Breast epithelium (tissue), 3 donors: ENCODE results near the gene POLR2E.

Experiments used
- POLR2A ChIP-seq: fragments of 450-650 bp; IDR thresholded peaks from one replicate; pipeline ENCODE4 v1.6.1; 2016; ENCODE audit warnings: antibody characterized with exemption, mild to moderate bottlenecking, moderate library complexity
- POLR2AphosphoS5 ChIP-seq, 3 donors: sonication (generic); formaldehyde crosslinking; IDR thresholded peaks; one replicate each; pipeline ENCODE4 v1.6.1; 2017; ENCODE audit warnings: antibody characterized with exemption in 3 of 3
- TF ChIP-seq, protein P1 (sequence below), 3 donors: fragments of 450-650 bp; IDR thresholded peaks; one replicate each; pipeline ENCODE4 v1.5.1; 2016 to 2017; ENCODE audit warnings: antibody characterized with exemption in 3 of 3, mild to moderate bottlenecking in 3 of 3, moderate library complexity in 3 of 3

DNA sequence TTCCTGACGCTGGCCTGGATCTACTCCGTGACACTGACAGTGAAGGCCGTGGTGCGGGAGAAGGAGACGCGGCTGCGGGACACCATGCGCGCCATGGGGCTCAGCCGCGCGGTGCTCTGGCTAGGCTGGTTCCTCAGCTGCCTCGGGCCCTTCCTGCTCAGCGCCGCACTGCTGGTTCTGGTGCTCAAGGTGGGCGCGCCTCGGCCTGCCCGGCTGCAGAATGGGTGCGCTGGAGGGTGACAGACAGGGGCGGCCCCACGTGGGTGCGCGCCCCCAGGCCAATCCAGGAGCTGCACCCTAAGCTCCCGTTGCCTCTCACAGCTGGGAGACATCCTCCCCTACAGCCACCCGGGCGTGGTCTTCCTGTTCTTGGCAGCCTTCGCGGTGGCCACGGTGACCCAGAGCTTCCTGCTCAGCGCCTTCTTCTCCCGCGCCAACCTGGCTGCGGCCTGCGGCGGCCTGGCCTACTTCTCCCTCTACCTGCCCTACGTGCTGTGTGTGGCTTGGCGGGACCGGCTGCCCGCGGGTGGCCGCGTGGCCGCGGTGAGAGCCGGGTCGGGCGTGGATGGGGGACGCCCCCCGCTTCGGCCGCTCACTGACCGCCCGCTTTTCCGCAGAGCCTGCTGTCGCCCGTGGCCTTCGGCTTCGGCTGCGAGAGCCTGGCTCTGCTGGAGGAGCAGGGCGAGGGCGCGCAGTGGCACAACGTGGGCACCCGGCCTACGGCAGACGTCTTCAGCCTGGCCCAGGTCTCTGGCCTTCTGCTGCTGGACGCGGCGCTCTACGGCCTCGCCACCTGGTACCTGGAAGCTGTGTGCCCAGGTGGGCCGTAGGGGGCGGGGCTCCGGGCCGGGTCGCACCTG, 48.1 kb downstream of the POLR2E start:
- TF ChIP-seq, protein P1, sequence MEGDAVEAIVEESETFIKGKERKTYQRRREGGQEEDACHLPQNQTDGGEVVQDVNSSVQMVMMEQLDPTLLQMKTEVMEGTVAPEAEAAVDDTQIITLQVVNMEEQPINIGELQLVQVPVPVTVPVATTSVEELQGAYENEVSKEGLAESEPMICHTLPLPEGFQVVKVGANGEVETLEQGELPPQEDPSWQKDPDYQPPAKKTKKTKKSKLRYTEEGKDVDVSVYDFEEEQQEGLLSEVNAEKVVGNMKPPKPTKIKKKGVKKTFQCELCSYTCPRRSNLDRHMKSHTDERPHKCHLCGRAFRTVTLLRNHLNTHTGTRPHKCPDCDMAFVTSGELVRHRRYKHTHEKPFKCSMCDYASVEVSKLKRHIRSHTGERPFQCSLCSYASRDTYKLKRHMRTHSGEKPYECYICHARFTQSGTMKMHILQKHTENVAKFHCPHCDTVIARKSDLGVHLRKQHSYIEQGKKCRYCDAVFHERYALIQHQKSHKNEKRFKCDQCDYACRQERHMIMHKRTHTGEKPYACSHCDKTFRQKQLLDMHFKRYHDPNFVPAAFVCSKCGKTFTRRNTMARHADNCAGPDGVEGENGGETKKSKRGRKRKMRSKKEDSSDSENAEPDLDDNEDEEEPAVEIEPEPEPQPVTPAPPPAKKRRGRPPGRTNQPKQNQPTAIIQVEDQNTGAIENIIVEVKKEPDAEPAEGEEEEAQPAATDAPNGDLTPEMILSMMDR (IDR thresholded peaks at IDR 0.05): no peak
- TF ChIP-seq POLR2A (no peak), POLR2AphosphoS5 (IDR thresholded peaks at IDR 0.05) (no peak)
